ENCODE measurements around the gene ASTE1.

DNA sequence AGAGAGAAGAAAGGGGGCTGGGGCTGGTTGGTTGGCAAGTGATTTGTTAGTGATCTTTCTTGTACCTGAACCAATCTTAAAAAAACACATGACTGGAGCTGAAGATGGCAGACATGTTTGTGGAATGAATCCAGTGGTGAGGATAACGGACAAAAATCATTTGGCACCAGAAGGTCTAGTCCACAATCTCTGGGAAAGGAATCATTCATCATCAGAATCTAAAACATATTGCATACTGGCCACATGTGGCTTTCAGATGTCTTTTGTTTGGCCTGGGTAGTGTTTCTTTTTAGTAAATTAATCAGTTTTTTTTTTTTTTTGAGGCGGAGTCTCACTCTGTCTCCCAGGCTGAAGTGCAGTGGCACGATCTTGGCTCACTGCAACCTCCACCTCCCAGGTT, 5.0 kb upstream of the ASTE1 start:
- no peak for TF ChIP-seq CTCF (tag by site-specific recombination; IDR thresholded peaks at IDR 0.05)
- TF ChIP-seq ZNF292 (tag by site-specific recombination; IDR thresholded peaks at IDR 0.05; ENCODE audit: borderline replicate concordance, low read depth) = no peak
- TF ChIP-seq ZNF777 (tag by site-specific recombination; IDR thresholded peaks at IDR 0.05; ENCODE audit: borderline replicate concordance) = no peak
- no peak for TF ChIP-seq SP2 (tag by site-specific recombination; IDR thresholded peaks at IDR 0.05)
- TF ChIP-seq, protein P1, sequence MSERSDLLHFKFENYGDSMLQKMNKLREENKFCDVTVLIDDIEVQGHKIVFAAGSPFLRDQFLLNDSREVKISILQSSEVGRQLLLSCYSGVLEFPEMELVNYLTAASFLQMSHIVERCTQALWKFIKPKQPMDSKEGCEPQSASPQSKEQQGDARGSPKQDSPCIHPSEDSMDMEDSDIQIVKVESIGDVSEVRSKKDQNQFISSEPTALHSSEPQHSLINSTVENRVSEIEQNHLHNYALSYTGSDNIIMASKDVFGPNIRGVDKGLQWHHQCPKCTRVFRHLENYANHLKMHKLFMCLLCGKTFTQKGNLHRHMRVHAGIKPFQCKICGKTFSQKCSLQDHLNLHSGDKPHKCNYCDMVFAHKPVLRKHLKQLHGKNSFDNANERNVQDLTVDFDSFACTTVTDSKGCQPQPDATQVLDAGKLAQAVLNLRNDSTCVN (tag by site-specific recombination; optimal IDR thresholded peaks at IDR 0.05) = no peak
- TF ChIP-seq ZBTB11 (tag by site-specific recombination; conservative IDR thresholded peaks at IDR 0.05; ENCODE audit: low read depth) = no peak
- TF ChIP-seq ZNF670 (tag by site-specific recombination; IDR thresholded peaks at IDR 0.05; ENCODE audit: low read depth) = no peak
- TF ChIP-seq ZNF266 (tag by site-specific recombination; IDR thresholded peaks at IDR 0.05; ENCODE audit: low read depth) = no peak
- TF ChIP-seq ZNF274 (IDR thresholded peaks at IDR 0.05; ENCODE audit: low read length) = no peak
- no peak for TF ChIP-seq ZNF274 (tag by site-specific recombination; IDR thresholded peaks at IDR 0.05; ENCODE audit: borderline replicate concordance)
- no peak for TF ChIP-seq ELK4 (IDR thresholded peaks at IDR 0.05; ENCODE audit: borderline replicate concordance, low read depth, low read length)
